Activated CD4-positive, alpha-beta T cell treated with anti-CD3 and anti-CD28 coated beads, Interleukin-2, Interleukin-6, amounts not matched to agents 100 ng/mL and 50 ng/mL, durations not matched to agents 16 hours and 8 hours (primary cell): ENCODE results near the gene CSNK1G1.
A peak's percentile ranks its signal among the peaks of the same experiment; 100 is the strongest.
"Not testable (repeated sequence)": the region's sequence is repeated elsewhere in the genome, so short reads cannot be mapped to it uniquely, and the experiment has no call there.

Source experiments
- DNase-seq: peaks from one replicate; pipeline ENCODE4 v3.0.0-alpha.2; 2020

Gene CSNK1G1

GRCh38 chr15:64348455-64348854 lies 7.5 kb downstream of the CSNK1G1 start:
- DNase-seq: no peak

GRCh38 chr15:64346242-64346641 lies 9.7 kb downstream of the CSNK1G1 start:
- not testable (repeated sequence) for DNase-seq

DNA sequence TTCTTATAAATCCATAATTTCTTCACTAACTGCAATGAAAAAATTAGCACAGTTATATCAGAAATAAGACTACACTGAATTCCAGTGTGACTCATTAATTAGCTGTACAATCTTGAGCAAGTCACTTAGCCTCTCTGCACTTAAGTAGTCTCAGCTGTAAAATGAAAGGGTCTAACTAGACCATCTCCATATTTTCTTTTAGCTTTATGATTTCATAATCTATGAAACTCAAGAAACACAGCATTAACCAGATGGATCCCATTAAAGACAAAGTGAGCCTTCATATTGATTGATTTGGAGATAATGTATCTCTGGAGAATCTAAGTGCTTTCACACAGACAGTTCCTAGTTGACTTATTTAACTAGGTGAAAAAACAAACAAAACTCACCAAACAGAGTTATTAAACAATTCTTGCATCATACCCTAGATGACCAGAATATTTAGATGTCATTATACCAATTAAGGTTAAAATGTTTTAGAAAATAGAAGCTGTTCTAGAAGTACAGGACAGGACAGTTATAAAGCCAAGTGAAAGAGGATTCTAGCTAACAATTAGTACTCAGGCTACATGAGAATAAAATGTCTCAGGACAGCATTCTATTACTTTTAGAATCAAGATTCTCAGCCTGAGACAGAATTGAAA lies 11.2 kb downstream of the CSNK1G1 start:
- no peak for DNase-seq

- no peak for DNase-seq
Measured at GRCh38 chr15:64343841-64344240, 12.1 kb downstream of the CSNK1G1 start.

DNA sequence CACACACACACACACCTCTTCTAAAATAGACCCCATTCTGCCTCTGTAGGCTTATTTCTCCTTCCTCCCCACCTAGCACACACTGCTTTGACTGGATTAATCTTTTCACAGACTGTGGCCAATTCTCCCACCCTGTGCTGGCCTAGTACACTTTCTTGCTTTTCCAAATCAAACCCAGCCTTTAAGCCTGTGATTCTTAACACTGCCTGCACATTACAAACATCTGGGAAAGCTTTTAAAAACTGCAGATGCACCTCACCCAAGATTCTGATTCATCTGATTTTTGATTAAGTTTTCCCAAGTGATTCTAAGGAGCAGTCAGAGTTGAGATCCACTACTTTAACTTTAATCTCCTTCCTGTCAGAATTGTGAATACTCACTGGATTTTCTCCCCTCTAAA lies 12.8 kb downstream of the CSNK1G1 start:
- no peak for DNase-seq

- no peak for DNase-seq
Measured at GRCh38 chr15:64341961-64342360, 14.0 kb downstream of the CSNK1G1 start.

- DNase-seq: no peak
Measured at GRCh38 chr15:64340355-64340754, 15.6 kb downstream of the CSNK1G1 start.

DNA sequence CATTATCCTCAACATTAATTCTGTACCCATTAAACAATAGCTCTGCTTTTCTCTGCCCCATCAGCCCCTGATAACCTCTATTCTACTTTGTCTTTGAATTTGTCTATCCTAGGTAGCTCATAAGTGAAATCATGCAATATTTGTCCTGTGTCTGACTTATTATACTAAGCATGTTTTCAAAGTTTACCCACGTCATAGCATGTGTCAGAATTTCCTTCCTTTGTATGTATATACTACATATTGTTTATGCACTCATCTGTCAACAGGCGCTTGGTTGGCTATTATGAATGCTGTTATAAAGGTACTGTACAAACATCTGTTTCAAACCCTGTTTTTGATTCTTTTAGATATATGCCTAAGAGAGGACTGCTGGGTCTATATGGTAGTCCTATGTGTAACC lies 18.2 kb downstream of the CSNK1G1 start:
- no peak for DNase-seq

- peak; percentile 19 for DNase-seq
Measured at GRCh38 chr15:64333986-64334929, 21.7 kb downstream of the CSNK1G1 start.

DNA sequence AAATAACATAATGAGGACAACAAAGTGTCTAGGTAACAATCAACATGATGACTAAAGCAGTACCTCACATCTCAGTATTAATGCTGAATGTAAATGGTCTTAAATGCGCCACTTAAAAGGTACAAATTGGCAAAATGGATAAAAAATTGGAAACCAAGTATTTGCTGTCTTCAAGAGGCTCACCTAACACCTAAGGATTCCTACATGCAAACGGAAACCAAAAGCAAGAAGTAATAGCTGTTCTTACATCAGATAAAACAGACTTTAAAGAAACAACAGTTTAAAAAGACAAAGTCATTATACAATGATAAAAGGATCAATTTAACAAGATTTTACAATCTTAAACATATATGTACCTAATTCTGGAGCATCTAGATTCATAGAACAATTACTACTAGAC lies 22.5 kb downstream of the CSNK1G1 start:
- no peak for DNase-seq

GRCh38 chr15:64331668-64332067 lies 24.3 kb downstream of the CSNK1G1 start:
- not testable (repeated sequence) for DNase-seq

GRCh38 chr15:64326975-64327374 lies 29.0 kb downstream of the CSNK1G1 start:
- DNase-seq: not testable (repeated sequence)

GRCh38 chr15:64326458-64326857 lies 29.5 kb downstream of the CSNK1G1 start:
- not testable (repeated sequence) for DNase-seq

- no peak for DNase-seq
Measured at GRCh38 chr15:64324165-64324877, 31.7 kb downstream of the CSNK1G1 start.

DNA sequence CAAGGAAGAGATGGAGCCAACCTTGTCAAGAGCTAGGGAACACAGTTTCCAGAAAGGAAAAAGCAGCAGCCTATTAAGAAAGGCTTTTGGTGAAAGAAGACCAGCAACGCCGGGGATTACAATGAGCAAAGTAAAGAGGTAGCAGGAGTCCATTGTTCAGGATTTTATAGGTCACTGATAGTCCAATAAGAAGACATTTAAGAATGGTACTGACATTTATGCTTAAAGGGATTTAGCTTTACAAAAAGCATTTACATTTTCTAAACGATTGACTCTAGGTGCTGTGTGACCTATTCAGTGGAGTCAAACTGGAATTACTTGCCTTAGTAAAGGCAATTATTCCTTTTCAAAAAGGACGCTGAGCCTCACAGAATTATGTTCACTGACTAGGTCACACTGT lies 40.8 kb downstream of the CSNK1G1 start:
- DNase-seq: no peak

DNA sequence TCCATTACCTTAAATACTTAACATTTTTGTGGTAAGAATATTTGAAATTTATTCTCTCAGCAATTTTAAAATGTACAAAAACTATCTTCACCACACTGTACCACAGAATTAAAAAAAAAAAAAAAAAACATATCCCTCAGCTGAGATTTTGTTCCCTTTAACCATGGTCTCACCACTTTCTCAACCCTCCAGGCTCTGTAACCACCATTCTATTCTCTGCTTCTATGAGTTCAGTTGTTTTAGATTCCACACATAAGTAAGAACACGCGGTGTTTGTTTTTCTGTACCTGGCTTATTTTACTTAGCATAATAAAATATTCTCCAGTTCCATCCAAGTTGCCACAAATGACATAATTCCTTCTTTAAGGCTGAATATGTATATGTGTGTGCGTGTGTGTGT lies 41.5 kb downstream of the CSNK1G1 start:
- DNase-seq: no peak

DNA sequence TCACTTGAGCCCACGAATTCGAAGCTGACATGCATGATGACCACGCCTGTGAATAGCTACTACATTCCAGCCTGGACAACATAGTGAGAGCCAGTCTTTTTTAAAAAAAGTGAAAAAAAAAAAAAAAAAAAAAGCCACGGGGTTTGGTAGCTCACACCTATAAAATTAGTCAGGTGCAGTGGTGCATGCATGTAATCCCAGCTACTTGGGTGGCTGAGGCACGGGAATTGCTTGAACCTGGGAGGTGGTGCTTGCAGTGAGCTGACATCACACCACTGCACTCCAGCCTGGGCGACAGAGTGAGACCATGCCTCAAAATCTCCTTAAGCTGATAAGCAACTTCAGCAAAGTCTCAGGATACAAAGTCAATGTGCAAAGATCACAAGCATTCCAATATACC lies 44.4 kb downstream of the CSNK1G1 start:
- DNase-seq: no peak

DNA sequence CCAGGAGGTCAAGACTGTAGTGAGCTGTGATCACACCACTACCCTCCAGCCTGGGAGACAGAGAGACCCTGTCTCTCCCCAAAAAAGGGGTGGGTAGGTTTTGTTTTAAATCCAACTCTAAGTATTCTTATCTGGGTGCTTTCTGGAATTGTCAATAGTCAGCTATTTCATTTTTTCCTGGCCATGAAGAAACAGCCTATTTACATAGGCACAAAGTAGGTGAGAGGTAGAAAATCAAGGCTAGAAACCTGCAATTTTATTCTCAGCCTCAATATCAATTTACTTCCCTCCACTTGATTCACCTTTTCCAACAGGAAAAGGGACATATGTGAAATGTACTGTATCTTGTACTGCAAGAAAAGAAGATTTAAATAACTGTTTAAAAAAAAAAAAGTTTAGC lies 45.9 kb downstream of the CSNK1G1 start:
- no peak for DNase-seq

DNA sequence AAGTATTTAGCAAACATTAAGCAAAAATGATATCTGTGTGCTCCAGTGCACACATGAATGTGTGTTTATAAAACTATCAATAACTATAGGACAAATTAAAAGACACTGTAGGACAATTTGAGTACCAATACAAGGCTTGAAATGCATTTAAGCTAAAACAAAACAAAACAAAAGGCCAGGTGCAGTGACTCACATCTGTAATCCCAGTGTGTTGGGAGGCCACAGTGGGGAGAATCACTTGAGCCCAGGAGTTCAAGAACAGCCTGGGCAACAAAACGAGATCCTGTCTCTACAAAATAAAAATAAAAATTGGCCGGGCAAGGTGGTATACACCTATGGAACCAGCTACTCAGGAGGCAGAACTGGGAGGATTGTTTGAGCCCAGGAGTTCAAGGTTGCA lies 50.7 kb downstream of the CSNK1G1 start:
- DNase-seq: no peak

DNA sequence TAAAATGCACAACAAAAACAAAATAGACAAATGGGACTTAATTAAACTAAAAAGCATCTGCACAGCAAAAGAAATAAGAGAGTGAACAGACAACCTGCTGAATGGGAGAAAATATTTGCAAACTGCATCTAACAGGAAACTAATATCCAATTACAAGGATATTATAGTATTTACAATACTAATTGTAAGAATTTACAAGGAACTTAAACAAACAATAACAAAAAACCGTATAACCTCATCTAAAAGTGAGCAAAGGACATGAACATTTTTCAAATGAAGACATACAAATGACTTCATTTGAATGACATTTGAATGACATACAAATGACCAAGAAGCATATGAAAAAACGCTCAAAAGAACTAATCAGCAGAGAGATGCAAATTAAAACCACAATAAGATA lies 66.4 kb downstream of the CSNK1G1 start:
- DNase-seq: no peak

- no peak for DNase-seq
Measured at GRCh38 chr15:64288999-64289398, 67.0 kb downstream of the CSNK1G1 start.

GRCh38 chr15:64288577-64288976 lies 67.4 kb downstream of the CSNK1G1 start:
- DNase-seq: no peak

GRCh38 chr15:64287953-64288352 lies 68.0 kb downstream of the CSNK1G1 start:
- no peak for DNase-seq

DNA sequence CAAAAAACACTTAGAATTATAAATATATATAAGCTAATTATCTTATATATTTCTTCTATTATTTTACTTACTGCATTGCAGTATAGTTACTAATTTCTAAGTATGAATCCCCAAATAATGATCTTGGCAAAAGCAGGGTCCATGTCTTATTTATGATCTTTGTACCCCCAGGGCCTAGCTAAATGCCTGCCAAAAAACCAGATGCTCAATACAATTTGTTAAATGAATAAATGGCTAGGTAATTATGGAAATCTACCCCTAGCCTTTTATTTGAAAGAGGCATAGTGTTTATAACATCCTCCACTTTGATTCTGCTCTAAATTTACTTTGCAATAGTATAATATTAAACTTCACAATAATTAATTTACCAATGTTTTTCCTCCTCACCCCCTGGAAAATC lies 69.5 kb downstream of the CSNK1G1 start:
- no peak for DNase-seq
